Prostate gland (tissue), 2 donors: ENCODE measurements around the gene PRR35.

ENCODE experiments used
- POLR2A ChIP-seq: fragments of 450-650 bp; IDR thresholded peaks from one replicate; pipeline ENCODE4 v1.6.1; 2016; ENCODE audit warnings: antibody characterized with exemption, mild to moderate bottlenecking
- TF ChIP-seq, protein P1 (sequence below), 4 experiments: fragments of 200-600 bp in 2 of 4; fragments of 450-650 bp in 2 of 4; sonication (generic) in 2 of 4; IDR thresholded peaks; 1 replicate in 3 of 4; 2 replicates in 1 of 4; pipeline ENCODE4 v1.5.1; 2016 to 2019; ENCODE audit warnings: antibody characterized with exemption in 4 of 4, mild to moderate bottlenecking in 2 of 4, moderate library complexity in 2 of 4

DNA sequence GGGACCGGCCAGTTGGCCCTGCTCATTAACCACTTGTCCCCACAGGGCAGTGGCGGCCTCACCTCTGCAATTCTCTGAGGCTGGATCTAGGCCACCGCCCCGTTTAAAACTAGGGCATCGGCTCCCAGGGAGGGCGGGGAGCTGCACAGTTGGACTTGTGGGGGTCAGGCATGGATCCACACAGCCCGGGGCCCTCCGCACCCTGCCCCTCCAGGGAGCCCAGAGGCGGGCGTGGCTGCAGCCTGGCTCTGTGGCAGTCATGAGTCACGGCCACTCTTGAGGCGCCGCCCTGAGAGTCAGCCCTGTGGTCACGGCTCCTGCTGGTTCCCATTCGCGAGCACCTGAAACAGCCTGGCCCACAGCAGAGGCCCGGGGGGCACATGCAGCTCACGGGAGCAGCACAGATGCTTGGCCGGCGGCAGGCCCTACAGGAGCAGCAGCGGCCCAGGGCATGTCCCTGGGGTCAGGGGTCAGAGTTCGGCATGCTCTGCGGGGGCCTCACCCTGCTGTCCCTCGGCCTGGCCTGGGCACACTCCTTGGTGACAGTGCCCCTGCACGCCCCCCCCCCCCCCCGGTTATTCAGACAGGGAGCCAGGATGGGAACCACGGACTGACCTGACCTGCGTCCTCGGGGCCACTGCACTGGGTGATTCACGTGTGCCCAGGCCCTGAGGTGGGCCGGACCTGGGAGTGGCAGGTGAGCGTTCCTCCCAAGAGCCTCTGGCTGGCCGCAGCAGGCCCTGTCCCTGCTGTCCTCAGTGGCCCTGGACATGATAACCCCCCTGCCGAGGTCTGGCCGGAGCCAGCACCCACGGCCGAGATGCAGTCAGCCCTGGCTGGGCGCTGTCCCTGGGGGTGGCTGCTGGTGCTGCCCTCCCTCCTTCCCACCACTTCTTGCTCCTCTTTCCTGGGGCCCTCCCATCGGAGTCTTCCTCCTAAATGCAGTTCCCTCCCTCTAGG, 24.5 kb upstream of the PRR35 start:
- TF ChIP-seq, protein P1, sequence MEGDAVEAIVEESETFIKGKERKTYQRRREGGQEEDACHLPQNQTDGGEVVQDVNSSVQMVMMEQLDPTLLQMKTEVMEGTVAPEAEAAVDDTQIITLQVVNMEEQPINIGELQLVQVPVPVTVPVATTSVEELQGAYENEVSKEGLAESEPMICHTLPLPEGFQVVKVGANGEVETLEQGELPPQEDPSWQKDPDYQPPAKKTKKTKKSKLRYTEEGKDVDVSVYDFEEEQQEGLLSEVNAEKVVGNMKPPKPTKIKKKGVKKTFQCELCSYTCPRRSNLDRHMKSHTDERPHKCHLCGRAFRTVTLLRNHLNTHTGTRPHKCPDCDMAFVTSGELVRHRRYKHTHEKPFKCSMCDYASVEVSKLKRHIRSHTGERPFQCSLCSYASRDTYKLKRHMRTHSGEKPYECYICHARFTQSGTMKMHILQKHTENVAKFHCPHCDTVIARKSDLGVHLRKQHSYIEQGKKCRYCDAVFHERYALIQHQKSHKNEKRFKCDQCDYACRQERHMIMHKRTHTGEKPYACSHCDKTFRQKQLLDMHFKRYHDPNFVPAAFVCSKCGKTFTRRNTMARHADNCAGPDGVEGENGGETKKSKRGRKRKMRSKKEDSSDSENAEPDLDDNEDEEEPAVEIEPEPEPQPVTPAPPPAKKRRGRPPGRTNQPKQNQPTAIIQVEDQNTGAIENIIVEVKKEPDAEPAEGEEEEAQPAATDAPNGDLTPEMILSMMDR (IDR thresholded peaks at IDR 0.05): no peak
- TF ChIP-seq POLR2A: no peak
